GM18951 (cell line): ENCODE data around the gene DIS3L2.

ENCODE experiments used
- POLR2A ChIP-seq: IDR thresholded peaks from 4 replicates; pipeline ENCODE4 v1.6.1; 2011; ENCODE audit warnings: mild to moderate bottlenecking; ENCODE audit not compliant: insufficient read length, insufficient read depth; ENCODE audit errors: extremely low read depth
- in situ Hi-C: fragments of 300-500 bp; cut with MboI; formaldehyde crosslinking; loops from one replicate; pipeline ENCODE4 v1.12.0; 2022; ENCODE audit warnings: low sequenced_read_pairs, mixed read lengths, inconsistent platforms; ENCODE audit not compliant: unreplicated experiment

Gene DIS3L2, protein sequence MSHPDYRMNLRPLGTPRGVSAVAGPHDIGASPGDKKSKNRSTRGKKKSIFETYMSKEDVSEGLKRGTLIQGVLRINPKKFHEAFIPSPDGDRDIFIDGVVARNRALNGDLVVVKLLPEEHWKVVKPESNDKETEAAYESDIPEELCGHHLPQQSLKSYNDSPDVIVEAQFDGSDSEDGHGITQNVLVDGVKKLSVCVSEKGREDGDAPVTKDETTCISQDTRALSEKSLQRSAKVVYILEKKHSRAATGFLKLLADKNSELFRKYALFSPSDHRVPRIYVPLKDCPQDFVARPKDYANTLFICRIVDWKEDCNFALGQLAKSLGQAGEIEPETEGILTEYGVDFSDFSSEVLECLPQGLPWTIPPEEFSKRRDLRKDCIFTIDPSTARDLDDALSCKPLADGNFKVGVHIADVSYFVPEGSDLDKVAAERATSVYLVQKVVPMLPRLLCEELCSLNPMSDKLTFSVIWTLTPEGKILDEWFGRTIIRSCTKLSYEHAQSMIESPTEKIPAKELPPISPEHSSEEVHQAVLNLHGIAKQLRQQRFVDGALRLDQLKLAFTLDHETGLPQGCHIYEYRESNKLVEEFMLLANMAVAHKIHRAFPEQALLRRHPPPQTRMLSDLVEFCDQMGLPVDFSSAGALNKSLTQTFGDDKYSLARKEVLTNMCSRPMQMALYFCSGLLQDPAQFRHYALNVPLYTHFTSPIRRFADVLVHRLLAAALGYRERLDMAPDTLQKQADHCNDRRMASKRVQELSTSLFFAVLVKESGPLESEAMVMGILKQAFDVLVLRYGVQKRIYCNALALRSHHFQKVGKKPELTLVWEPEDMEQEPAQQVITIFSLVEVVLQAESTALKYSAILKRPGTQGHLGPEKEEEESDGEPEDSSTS

DNA sequence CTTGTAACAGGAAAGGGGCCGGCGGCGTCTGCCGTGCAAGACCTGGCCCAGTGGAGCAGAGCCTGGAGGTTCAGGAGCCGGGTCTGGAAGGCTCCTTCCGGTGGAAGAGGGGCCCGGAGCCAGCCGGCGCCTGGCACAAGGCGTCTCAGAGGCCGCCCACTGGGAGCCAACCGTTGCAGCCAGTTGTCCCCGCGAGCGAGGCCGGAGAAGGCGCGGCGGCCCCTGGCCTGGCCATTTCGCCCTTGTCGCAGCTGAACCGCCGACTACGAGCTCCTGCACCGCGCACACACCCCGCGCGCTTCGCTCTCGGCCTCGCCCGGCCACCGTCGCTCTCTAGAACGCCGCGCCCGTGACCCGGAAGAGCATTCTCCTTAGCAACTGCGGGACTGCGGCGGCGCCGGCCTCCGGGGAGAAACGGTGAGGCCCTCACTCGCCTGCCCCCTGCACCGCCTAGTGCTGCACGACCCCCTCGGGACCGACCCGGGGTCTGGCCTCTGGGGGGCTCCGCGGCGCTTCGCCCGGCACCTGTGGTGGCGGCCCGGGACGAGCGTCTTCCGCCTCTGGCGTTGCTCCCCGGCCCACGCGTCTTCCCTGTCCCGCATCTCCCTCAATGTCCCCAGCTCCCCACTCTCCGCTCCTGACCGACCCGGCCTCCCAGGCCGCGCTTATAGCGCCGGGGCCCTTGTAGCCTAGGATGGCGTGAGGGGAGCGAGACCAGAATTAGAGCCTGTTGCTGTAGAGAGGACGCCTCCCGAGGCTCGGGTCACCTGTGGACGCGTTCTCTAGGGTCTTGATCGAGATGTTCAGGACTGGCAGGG is at the start of gene DIS3L2:
DIS3L2 (plus strand) TSS at position 365 of the 818 bp plus-strand sequence. CDS start 53,215 bp downstream, outside the sequence.
- in situ Hi-C loops = no loop called here

DNA sequence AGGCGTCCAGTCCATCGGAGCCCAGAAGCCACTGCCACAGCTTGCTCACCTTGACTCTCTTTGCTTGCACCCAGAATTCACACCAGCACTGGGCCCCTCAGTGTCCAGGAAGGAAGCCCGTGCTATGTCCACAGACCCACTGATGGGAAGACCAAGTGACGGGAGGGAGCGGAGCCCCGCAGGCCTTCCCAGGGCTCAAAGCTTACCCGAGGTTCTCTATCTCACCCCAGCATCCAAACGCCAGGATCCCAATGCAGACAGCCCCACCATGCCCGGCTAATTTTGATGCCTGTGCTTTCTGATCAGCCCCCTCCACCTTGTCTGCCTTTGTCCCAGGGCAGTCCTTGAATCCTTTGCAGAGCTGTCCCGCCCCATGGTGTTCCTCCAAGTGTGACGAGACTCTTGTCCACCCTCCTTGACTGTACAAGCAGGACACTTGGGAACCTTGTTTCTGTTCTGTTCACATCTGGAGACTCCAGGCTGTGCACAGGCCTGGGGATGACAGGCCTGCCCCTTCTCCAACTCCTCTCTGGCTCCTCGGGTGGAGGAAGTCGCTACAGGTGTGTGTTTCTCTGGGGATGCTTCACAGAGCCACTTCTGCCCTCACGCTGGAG is 47.3 kb upstream of the DIS3L2 start:
- in situ Hi-C loops = no loop called here
- no peak for TF ChIP-seq POLR2A

More for the DNA sequence above, at the start of gene DIS3L2:
- TF ChIP-seq POLR2A = peak; percentile 76

DNA sequence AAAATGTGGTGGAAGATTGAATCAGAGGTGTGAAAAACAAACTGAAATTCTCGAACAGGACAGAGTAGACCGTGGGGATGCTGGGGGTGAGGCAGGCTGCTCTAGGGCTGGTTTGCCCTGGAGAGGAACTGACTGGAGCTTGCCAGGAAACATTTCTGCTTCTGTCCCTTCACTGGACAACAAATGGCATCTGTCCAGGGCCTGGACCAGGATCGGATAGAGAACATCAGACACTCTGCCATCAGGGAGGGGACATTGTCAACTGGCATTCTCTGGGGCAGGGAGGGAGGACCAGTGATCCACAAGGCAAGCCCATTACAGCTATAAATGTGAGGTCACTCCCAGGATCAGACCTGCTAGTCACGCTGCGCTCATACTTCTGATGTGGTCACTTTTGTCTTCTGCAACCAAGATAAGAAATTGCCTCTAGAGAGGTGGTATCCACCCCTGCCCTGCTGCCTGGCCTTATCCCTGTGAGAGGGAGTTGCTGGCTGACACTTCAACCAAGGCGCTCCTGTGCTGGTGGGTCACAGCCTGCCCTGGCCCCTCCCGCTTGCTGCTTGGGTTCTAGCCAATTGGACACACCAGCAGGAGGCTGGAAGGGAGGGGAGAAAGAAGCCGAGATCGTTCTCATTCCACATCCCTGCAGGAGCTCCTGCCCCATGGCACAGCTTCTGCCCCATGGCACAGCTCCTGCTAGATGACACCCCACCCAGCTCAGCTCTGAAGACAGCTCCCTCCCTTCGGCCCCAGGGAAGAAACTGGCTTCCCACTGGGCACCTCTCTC is 44.0 kb upstream of the DIS3L2 start:
- in situ Hi-C loops = no loop called here
- TF ChIP-seq POLR2A = no peak

DNA sequence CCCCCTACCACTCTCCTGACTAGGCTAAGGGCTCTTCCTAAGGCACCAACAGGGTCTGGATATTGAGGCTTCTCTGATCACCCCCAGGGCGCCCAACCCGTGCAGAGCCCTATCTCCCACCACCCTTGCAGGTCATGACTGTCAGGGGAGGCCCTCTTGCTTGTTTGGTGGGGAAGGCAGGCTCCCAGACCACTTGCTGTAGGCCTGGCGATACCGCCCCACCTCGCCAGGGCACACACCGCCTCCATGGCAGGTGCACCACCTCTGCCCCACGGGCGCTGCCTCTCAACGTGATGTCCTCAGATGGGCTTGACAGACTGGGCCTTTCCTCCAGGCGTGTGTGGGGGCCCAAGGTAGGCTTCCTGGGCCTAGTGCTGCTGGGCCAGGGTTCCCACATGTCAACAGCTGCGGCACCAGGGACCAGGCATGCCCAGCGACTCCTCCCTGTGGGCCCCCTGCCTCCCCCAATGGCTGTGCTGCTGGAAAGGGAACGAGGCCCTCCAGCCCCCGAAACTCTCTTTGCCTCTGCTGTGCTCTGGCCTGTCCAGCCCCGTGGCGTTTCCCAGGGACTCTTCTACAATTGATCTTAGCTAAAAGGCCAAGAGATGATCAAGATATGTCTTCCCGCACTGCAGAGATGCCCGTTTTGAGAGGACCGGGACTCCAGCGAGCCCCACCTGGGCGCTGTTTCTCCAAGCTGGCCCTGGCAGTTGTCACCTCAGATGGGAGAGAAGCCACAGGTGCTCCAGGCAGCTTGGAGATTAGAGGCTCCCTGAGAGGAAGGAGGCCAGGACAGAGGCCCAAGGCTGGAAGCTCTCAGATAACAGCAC is 42.8 kb upstream of the DIS3L2 start:
- no peak for TF ChIP-seq POLR2A
- in situ Hi-C loops = no loop called here

DNA sequence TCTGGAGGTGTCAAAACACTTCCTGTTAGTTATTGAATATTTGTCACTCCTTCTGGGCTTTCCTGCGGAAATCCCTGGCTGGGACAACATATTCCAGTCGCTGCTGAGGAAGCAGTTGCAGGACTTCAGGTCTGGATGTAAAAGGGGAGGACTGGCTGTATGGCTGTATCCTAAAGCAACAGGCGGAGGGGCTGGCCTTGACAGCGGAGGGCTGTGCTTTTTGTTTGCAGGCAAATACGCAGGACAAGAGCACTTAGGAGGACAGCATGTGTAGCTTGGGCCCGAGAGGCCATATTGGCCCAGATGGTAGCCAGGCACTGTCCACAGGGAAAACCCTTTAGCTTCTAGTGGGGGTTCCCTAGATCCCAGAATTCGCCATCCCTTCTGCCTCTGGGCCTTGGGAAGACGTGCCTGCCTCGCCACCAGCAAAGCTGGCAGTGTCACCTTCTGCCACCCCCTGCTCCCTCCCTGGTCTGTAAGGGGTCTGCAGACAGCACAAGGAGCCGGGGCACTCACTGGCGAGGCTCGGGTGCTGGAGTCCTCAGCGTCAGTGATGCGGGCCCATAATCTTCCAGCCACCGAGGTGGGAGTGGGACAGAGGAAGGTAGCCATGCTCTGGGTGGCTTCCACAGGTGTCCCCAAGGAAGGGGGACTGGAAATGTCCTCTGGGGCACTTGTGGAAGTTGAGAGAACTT is 42.0 kb upstream of the DIS3L2 start:
- in situ Hi-C loops = no loop called here
- no peak for TF ChIP-seq POLR2A

DNA sequence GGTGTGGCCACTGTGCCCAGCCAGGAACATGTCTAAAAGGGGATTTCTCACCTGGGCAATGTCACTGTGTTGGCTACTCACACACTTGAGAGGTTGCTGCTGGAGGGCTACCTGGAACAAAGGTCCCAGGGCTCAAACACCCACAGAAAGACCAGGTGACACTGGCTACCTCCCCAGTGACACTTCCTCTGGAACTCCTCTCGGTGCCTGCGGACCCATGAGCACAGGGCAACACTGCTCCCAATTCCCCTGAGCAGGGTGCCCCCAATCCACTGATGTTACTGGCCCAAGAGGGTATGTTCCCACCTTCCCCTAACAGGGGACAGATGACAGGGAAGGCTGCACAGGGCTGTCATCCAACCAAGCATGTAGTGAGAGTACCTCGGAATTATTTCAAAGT is 41.1 kb upstream of the DIS3L2 start:
- in situ Hi-C loops = no loop called here
- no peak for TF ChIP-seq POLR2A

DNA sequence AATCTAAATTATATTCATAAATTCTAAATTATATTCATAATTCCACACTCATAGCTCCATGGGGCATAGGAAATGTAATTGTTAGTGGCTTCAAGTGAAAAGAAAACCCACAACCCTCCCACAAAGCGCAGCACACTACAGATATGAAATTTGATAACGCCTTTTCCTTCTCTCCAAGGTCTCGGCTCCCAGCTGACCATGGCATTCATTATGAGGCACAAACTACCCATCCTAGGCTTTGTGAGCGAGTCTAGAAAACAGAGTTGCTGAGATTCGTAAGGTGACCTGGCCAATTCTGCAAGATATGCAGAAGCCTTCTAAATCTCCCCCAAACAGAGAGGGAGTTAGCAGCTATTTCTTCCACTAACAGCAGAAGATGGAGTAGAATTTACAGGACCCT is 40.7 kb upstream of the DIS3L2 start:
- in situ Hi-C loops = no loop called here
- no peak for TF ChIP-seq POLR2A

DNA sequence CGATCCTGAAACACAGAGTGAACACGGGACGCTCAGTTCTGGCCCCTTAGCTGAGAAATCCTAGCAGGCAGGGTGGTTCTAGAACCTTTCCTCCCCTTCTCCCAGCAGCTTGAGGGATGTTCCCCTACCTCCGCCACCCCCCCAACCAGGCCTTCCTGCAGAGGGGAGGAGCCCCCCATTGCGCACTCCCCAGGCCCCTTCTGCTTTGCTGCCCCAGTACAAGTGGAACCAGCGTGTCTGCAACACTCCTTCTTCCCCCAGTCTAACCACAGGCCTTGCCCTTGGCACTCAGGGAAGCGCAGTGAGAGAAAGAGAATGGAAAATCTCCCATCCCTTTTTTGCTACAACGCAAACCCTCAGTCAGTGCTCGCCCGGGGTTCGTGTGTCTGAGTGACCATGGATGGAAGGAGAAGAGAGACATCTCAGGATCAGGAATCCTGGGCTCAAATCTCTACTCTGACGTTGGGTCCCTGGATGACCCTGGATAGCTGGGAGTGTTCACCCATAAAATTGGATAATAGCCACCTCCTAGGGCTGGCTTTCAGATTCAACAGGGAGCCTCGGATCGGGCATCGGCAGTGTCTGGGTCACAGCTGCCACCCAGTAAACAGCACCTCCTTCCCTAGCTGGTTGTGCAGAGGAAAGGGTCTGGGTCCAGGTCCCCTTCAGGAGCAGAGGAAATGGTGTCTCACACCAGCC is 39.1 kb upstream of the DIS3L2 start:
- in situ Hi-C loops = no loop called here
- TF ChIP-seq POLR2A = no peak

DNA sequence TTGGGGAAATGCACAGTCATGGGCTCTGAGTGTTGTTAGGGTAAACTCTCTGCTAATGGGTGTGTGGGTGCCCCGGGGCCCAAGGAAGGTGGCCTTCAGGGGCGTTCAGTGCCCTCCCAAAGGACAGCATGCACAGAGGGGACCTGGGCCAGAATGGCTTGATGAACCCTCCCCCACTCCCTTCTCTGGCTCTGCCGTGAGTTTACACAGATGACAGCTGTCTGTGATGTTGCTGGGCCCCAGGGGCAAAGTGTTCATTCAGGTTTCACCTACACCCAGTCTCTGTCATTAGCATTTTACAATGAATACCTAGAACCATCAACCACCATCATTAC is 38.5 kb upstream of the DIS3L2 start:
- no peak for TF ChIP-seq POLR2A
- in situ Hi-C loops = no loop called here

DNA sequence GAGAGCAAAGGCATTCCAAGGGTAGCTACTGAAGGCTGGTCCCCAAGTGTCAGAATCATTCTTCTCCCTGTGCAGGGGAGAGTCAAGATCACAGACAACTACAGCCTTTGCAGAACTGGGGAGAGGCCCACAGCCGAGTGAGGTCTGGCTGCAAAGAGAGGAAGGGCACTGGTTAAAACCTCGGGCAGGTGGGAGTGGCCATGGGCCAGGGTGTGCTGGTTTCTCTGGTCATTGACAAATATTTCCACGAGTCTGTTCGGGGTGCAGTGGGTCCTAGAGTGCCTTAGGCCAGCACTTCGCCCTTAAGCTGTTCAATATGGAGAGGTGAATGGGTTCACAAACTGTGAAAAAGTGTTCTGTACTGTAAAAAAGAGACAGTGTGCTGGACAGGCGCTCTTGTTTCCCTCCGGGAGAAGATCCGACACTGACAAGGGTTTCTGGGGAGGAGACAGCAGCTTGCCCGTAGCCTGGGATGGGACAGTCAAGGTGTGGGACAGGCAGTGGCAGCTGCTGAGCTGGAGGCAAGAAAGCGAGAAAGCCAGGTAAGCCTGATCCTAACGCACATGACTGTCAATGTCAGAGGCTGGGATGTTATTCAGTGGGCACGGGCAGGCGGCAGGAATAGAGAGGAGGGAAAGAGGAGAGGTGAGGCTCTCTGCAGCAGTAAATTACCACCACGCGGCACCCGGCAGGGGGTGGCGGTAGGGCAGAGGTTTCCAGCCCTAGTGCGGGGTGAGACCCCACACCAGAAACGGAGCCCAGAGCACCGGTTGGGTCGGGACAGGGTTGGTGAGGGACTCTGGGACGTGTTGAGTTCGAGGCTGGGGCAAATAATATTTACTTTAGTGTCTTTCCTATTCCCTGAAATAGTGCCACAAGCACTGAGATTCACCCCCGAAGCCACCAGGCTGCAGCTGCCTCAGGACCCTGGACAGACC is 37.3 kb upstream of the DIS3L2 start:
- in situ Hi-C loops = no loop called here
- no peak for TF ChIP-seq POLR2A
